ENCODE measurements around the gene CACNA1D.

CACNA1D gene

GRCh38 chr3:53525765-53526703 is 31.6 kb downstream of the CACNA1D start:
- DNase-seq (ENCODE audit: low read depth in 2 of 2) = no peak

GRCh38 chr3:53526704-53527055 is 32.3 kb downstream of the CACNA1D start:
- no peak for DNase-seq (ENCODE audit: low read depth in 2 of 2)

GRCh38 chr3:53530205-53530604 is 35.8 kb downstream of the CACNA1D start:
- DNase-seq (ENCODE audit: low read depth in 2 of 2) = no peak

GRCh38 chr3:53531749-53532148 is 37.3 kb downstream of the CACNA1D start:
- no peak for DNase-seq (ENCODE audit: low read depth in 2 of 2)

GRCh38 chr3:53533472-53533871 is 39.1 kb downstream of the CACNA1D start:
- DNase-seq (ENCODE audit: low read depth in 2 of 2) = no peak

- DNase-seq (ENCODE audit: low read depth in 2 of 2) = no peak
Observed at GRCh38 chr3:53534216-53534615, 39.8 kb downstream of the CACNA1D start.

GRCh38 chr3:53534676-53535400 is 40.4 kb downstream of the CACNA1D start:
- DNase-seq (ENCODE audit: low read depth in 2 of 2) = no peak

GRCh38 chr3:53536282-53536681 is 41.9 kb downstream of the CACNA1D start:
- DNase-seq (ENCODE audit: low read depth in 2 of 2) = no peak

GRCh38 chr3:53544357-53544756 is 49.9 kb downstream of the CACNA1D start:
- DNase-seq (ENCODE audit: low read depth in 2 of 2) = no peak

GRCh38 chr3:53545310-53545995 is 51.0 kb downstream of the CACNA1D start:
- no peak for DNase-seq (ENCODE audit: low read depth in 2 of 2)

GRCh38 chr3:53545996-53546359 is 51.6 kb downstream of the CACNA1D start:
- DNase-seq (ENCODE audit: low read depth in 2 of 2) = no peak

- no peak for DNase-seq (ENCODE audit: low read depth in 2 of 2)
Observed at GRCh38 chr3:53547327-53547726, 52.9 kb downstream of the CACNA1D start.

- DNase-seq (ENCODE audit: low read depth in 2 of 2) = no peak
Observed at GRCh38 chr3:53550005-53550620, 55.7 kb downstream of the CACNA1D start.

GRCh38 chr3:53551324-53551723 is 56.9 kb downstream of the CACNA1D start:
- no peak for DNase-seq (ENCODE audit: low read depth in 2 of 2)

- DNase-seq (ENCODE audit: low read depth in 2 of 2) = no peak
Observed at GRCh38 chr3:53552730-53553129, 58.3 kb downstream of the CACNA1D start.

GRCh38 chr3:53553200-53553599 is 58.8 kb downstream of the CACNA1D start:
- DNase-seq (ENCODE audit: low read depth in 2 of 2) = no peak

- no peak for DNase-seq (ENCODE audit: low read depth in 2 of 2)
Observed at GRCh38 chr3:53554559-53555067, 60.2 kb downstream of the CACNA1D start.

- DNase-seq (ENCODE audit: low read depth in 2 of 2) = peak in 1 of 2 experiments; percentile 25
Observed at GRCh38 chr3:53555068-53555588, 60.7 kb downstream of the CACNA1D start.

GRCh38 chr3:53566461-53567145 is 72.2 kb downstream of the CACNA1D start:
- DNase-seq (ENCODE audit: low read depth in 2 of 2) = no peak

GRCh38 chr3:53570081-53570480 is 75.7 kb downstream of the CACNA1D start:
- DNase-seq (ENCODE audit: low read depth in 2 of 2) = no peak

- no peak for DNase-seq (ENCODE audit: low read depth in 2 of 2)
Observed at GRCh38 chr3:53570709-53571108, 76.3 kb downstream of the CACNA1D start.
